H1 (cell line): ENCODE measurements around the gene HES4. TPM values are rescaled to one million over a fixed set of nuclear protein-coding genes. Genes with fewer than 3 reads are reported as not detected.

Experiments
- CTCF ChIA-PET: fragments of 300-600 bp; sonication (Branson Sonifier 250); formaldehyde crosslinking; loops from one replicate; lab custom pipeline; 2021; ENCODE audit not compliant: partially characterized antibody; lab: Charles Lee
- POLR2A ChIA-PET: fragments of 300-600 bp; sonication (Branson Sonifier 250); formaldehyde crosslinking; loops from one replicate; lab custom pipeline; 2021; ENCODE audit warnings: inconsistent platforms; ENCODE audit not compliant: partially characterized antibody; lab: Charles Lee
- DNase-seq, 2 experiments: peaks; one replicate each; pipeline versions ENCODE4 v3.0.0 to v3.0.0-alpha.2; 2010 to 2022; ENCODE audit warnings: low spot score in 2 of 2, low read depth in 1 of 2, mixed read lengths in 1 of 2
- FAIRE-seq: peaks from 2 replicates; lab custom pipeline; 2011; peaks lifted over from hg19 to GRCh38; lab: Jason Lieb, UNC
- H2AFZ ChIP-seq: 2 replicates; pipeline ENCODE4 v1.8.1; 2012; ENCODE audit warnings: low read length, inconsistent platforms
- H2AK5ac ChIP-seq: 2 replicates; pipeline ENCODE4 v1.6.1; 2013; ENCODE audit warnings: low read depth, low read length
- H2BK120ac ChIP-seq: replicated peaks from 2 replicates; pipeline ENCODE3; 2013; ENCODE audit warnings: low read depth, low read length, inconsistent platforms
- H2BK12ac ChIP-seq: 2 replicates; pipeline ENCODE4 v1.6.1; 2013; ENCODE audit warnings: low read depth, low read length
- H2BK15ac ChIP-seq: 2 replicates; pipeline ENCODE4 v1.6.1; 2013; ENCODE audit warnings: low read length
- H2BK20ac ChIP-seq: 2 replicates; pipeline ENCODE4 v1.6.1; 2013; ENCODE audit warnings: low read length
- H2BK5ac ChIP-seq: 2 replicates; pipeline ENCODE4 v1.6.1; 2013; ENCODE audit warnings: low read depth, low read length
- H3K14ac ChIP-seq: 2 replicates; pipeline ENCODE4 v1.6.1; 2013; ENCODE audit warnings: inconsistent platforms; ENCODE audit not compliant: insufficient read length
- H3K18ac ChIP-seq: 2 replicates; pipeline ENCODE4 v1.6.1; 2013; ENCODE audit warnings: low read length; ENCODE audit errors: extremely low read depth
- H3K23ac ChIP-seq: 2 replicates; pipeline ENCODE4 v1.6.1; 2013; ENCODE audit warnings: inconsistent platforms; ENCODE audit not compliant: insufficient read length
- H3K23me2 ChIP-seq: 2 replicates; pipeline ENCODE4 v1.6.1; 2013; ENCODE audit warnings: low read depth, low read length
- H3K27ac ChIP-seq: 2 replicates; pipeline ENCODE4 v1.6.1; 2011; ENCODE audit warnings: low read depth, low read length, inconsistent platforms
- H3K27me3 ChIP-seq, 4 experiments: replicated peaks in 1 of 4; 1 replicate in 1 of 4; 2 replicates in 3 of 4; pipeline versions ENCODE4 v1.6.1 to v1.8.1; 2011 to 2013; ENCODE audit warnings: low read length in 3 of 4, mild to moderate bottlenecking in 3 of 4, inconsistent platforms in 2 of 4, mixed read lengths in 2 of 4, moderate library complexity in 1 of 4; ENCODE audit not compliant: control insufficient read depth in 3 of 4, insufficient read depth in 3 of 4; ENCODE audit errors: extremely low read depth in 1 of 4
- H3K36me3 ChIP-seq, 4 experiments: 2 replicates each; pipeline versions ENCODE4 v1.6.1 to v1.8.1; 2011 to 2013; ENCODE audit warnings: mild to moderate bottlenecking in 4 of 4, low read length in 3 of 4, moderate library complexity in 2 of 4, control low read depth in 1 of 4, inconsistent platforms in 1 of 4; ENCODE audit not compliant: insufficient read depth in 4 of 4, control insufficient read depth in 2 of 4
- H3K4ac ChIP-seq: replicated peaks from 2 replicates; pipeline ENCODE3; 2013; ENCODE audit warnings: low read length, low read depth, mixed read lengths, inconsistent platforms; ENCODE audit not compliant: insufficient read length
- H3K4me1 ChIP-seq, 4 experiments: replicated peaks in 1 of 4; 1 replicate in 1 of 4; 2 replicates in 3 of 4; pipeline versions ENCODE4 v1.6.1 to v1.8.1; 2011 to 2013; ENCODE audit warnings: low read length in 3 of 4, inconsistent platforms in 2 of 4, mixed read lengths in 1 of 4; ENCODE audit not compliant: insufficient read depth in 4 of 4, control insufficient read depth in 3 of 4
- H3K4me2 ChIP-seq, 2 experiments: 2 replicates each; pipeline versions ENCODE4 v1.6.1 to v1.8.1; 2011 to 2013; ENCODE audit warnings: low read depth in 2 of 2, low read length in 2 of 2, control low read depth in 1 of 2, inconsistent platforms in 1 of 2, mild to moderate bottlenecking in 1 of 2; ENCODE audit not compliant: insufficient read depth in 1 of 2
- H3K4me3 ChIP-seq, 4 experiments: fragments of 200-600, 300-600 bp in 1 of 4; sonication (generic), shearing (Covaris generic), sonication (Bioruptor Twin) in 1 of 4; 2 replicates each; pipeline versions ENCODE4 v1.5.1 to v1.8.1; 2011 to 2016; ENCODE audit warnings: low read length in 4 of 4, low read depth in 3 of 4, control low read depth in 2 of 4, inconsistent platforms in 2 of 4, mild to moderate bottlenecking in 2 of 4, mixed read lengths in 1 of 4, moderate library complexity in 1 of 4; ENCODE audit not compliant: insufficient read depth in 2 of 4; ENCODE audit errors: extremely low read depth in 1 of 4
- H3K56ac ChIP-seq: replicated peaks from 2 replicates; pipeline ENCODE3; 2013; ENCODE audit warnings: low read depth, mild to moderate bottlenecking, mixed read lengths, low read length, inconsistent platforms; ENCODE audit not compliant: insufficient read length
- H3K79me1 ChIP-seq: 2 replicates; pipeline ENCODE4 v1.6.1; 2013; ENCODE audit warnings: low read depth, low read length, control low read depth
- H3K79me2 ChIP-seq, 2 experiments: 2 replicates each; pipeline versions ENCODE4 v1.6.1 to v1.8.1; 2012 to 2013; ENCODE audit warnings: low read length in 2 of 2, mild to moderate bottlenecking in 2 of 2, inconsistent platforms in 1 of 2; ENCODE audit not compliant: insufficient read depth in 2 of 2, control insufficient read depth in 1 of 2
- H3K9ac ChIP-seq, 4 experiments: replicated peaks in 1 of 4; 1 replicate in 1 of 4; 2 replicates in 3 of 4; pipeline versions ENCODE4 v1.6.1 to v1.8.1; 2011 to 2013; ENCODE audit warnings: low read depth in 3 of 4, low read length in 3 of 4, control low read depth in 2 of 4, mild to moderate bottlenecking in 2 of 4, moderate library complexity in 2 of 4, inconsistent platforms in 1 of 4; ENCODE audit errors: extremely low read depth in 1 of 4
- H3K9me3 ChIP-seq, 2 experiments: 2 replicates each; pipeline versions ENCODE4 v1.6.1 to v1.8.1; 2012 to 2013; ENCODE audit warnings: mild to moderate bottlenecking in 2 of 2, moderate library complexity in 2 of 2, control low read depth in 1 of 2, inconsistent platforms in 1 of 2, low read depth in 1 of 2, low read length in 1 of 2, mixed read lengths in 1 of 2; ENCODE audit not compliant: insufficient read depth in 2 of 2
- H4K20me1 ChIP-seq, 2 experiments: replicated peaks in 1 of 2; 2 replicates each; pipeline versions ENCODE3 to v1.8.1; 2011 to 2013; ENCODE audit warnings: inconsistent platforms in 2 of 2, low read length in 2 of 2, mild to moderate bottlenecking in 1 of 2; ENCODE audit not compliant: insufficient read depth in 2 of 2, control insufficient read depth in 1 of 2
- H4K5ac ChIP-seq: 2 replicates; pipeline ENCODE4 v1.6.1; 2013; ENCODE audit warnings: low read length, low read depth, mixed read lengths, inconsistent platforms; ENCODE audit not compliant: insufficient read length
- H4K8ac ChIP-seq: 2 replicates; pipeline ENCODE4 v1.8.0; 2013; ENCODE audit warnings: mild to moderate bottlenecking, moderate library complexity, low read length, inconsistent platforms; ENCODE audit not compliant: insufficient read depth; ENCODE audit errors: extremely low read depth
- H4K91ac ChIP-seq: replicated peaks from 2 replicates; pipeline ENCODE3; 2013; ENCODE audit warnings: low read length, mixed read lengths, inconsistent platforms; ENCODE audit not compliant: insufficient read length
- CEBPB ChIP-seq: IDR thresholded peaks from 2 replicates; pipeline ENCODE4 v1.6.1; 2012; ENCODE audit warnings: low read depth, low read length
- CREB1 ChIP-seq: IDR thresholded peaks from 2 replicates; pipeline ENCODE4 v1.6.1; 2012; ENCODE audit warnings: inconsistent platforms
- HDAC6 ChIP-seq: IDR thresholded peaks from one replicate; pipeline ENCODE4 v1.7.1; 2012; ENCODE audit warnings: low read depth, mild to moderate bottlenecking, inconsistent platforms, low read length, moderate library complexity
- WGBS, 2 experiments: shearing (Covaris generic) in 1 of 2; methylation state at CpG; one replicate each; pipeline versions ENCODE4 v1.1.6 to v1.1.7; 2013 to 2015; ENCODE audit warnings: low lambda C conversion rate in 2 of 2, mixed read lengths in 2 of 2, inconsistent platforms in 1 of 2, low coverage in 1 of 2, missing lambda C conversion rate in 1 of 2; ENCODE audit not compliant: insufficient replicate concordance in 2 of 2, insufficient coverage in 1 of 2, insufficient read length in 1 of 2; ENCODE audit errors: extremely low coverage in 1 of 2, missing lambda C conversion rate in 1 of 2; 5-methylcytosine and 5-hydroxymethylcytosine counted together
- polyA plus RNA-seq, 7 experiments: library from polyadenylated mRNA; depleted of rRNA in 3 of 7; stranded (reverse) in 5 of 7; unstranded in 2 of 7; fragments of >200 nt in 5 of 7; fragments of 200-250 nt in 2 of 7; gene quantifications; 1 replicate in 5 of 7; 2 replicates in 1 of 7; 4 replicates in 1 of 7; pipeline versions ENCODE4 v1.2.1 to v1.2.3, GENCODE V29; 2011 to 2013; ENCODE audit warnings: missing spikeins in 2 of 7, mixed read lengths in 2 of 7
- total RNA-seq: library from RNA; stranded (reverse); fragmentation: NEBNext Ultra II Directional; extraction: Animal tissue kit (Norgen Biotek cat#: 25700); gene quantifications from 2 replicates; pipeline ENCODE4 v1.2.1, GENCODE V29; 2021

HES4 gene
- total and polyA plus RNA-seq, 2 of the 8 experiments (the other 6 are each of a cell fraction or from before 2014, with no cell fraction given), result 2.8 to 3.5 TPM

DNA sequence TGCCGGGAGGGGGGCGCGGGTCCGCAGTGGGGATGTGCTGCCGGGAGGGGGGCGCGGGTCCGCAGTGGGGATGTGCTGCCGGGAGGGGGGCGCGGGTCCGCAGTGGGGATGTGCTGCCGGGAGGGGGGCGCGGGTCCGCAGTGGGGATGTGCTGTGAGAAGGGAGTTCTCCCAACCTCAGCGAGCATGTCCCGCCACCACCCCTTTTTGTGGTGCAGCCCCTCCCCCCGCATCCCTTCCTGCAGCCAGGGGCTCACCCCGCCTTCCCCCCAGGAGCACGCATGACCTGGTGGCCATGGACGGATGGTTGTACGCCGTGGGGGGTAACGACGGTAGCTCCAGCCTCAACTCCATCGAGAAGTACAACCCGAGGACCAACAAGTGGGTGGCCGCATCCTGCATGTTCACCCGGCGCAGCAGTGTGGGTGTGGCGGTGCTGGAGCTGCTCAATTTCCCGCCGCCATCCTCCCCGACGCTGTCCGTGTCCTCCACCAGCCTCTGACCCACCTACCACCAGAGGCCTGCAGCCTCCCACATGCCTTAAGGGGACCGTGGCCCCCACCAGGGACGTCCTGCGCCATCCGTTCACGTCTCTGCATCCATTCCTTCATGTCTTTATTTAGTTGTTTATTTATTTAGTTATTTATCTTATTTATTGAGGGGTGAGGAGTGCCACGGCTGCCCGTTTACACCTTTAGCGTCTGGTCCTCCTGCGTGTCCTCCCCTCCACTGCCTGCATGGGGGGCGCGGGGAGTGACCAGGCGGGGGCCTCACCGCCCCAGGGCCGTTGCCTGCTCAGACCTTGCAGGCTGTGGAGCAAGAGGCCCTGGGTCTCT lies 35.0 kb downstream of the HES4 start:
- H3K14ac ChIP-seq, result no peak overlapping the region
- peaks cover 0 to 9% (median 7%) of the 10 kb centered on the region in 4 experiments; a peak in 5 of 7 replicates for H3K4me1 ChIP-seq
- no peak overlapping the region for H3K4me3 ChIP-seq
- no peak overlapping the region for H2AFZ ChIP-seq
- TF ChIP-seq HDAC6 (no peak), CREB1 (no peak), CEBPB (no peak)
- H2AK5ac ChIP-seq, result no peak overlapping the region
- H2BK120ac ChIP-seq, result no peak overlapping the region
- DNase-seq (no peak), FAIRE-seq (no peak)
- no peak overlapping the region for H4K8ac ChIP-seq
- H3K36me3 ChIP-seq, result peaks cover 0 to 19% (median 10%) of the 10 kb centered on the region in 4 experiments; a peak in 7 of 8 replicates
- no peak overlapping the region for H2BK20ac ChIP-seq
- 89% methylated on average over 29 of the region's 51 CpGs; no CpG with 5 or more reads in 1 of the 2 experiments for WGBS, 2 experiments
- no peak overlapping the region for H2BK5ac ChIP-seq
- no peak overlapping the region for H4K91ac ChIP-seq
- no peak overlapping the region for H2BK12ac ChIP-seq
- H3K4me2 ChIP-seq, result no peak overlapping the region; a peak in 1 of 4 replicates
- H3K9ac ChIP-seq, result no peak overlapping the region
- no peak overlapping the region for H4K5ac ChIP-seq
- no peak overlapping the region for H3K23ac ChIP-seq
- no peaks in the 10 kb centered on the region; the same call in 1 of the 2 replicates for H3K79me1 ChIP-seq
- H3K27me3 ChIP-seq, result peaks cover 11 to 59% (median 49%) of the 10 kb centered on the region in 4 experiments
- H3K23me2 ChIP-seq, result peaks cover 12% of the 10 kb centered on the region; the same call in 1 of the 2 replicates
- H4K20me1 ChIP-seq, result peaks cover 0 to 36% of the 10 kb centered on the region in 2 experiments
- H3K9me3 ChIP-seq, result no peaks in the 10 kb centered on the region
- no peak overlapping the region for H3K18ac ChIP-seq
- CTCF ChIA-PET, result interaction anchor here (2.8 kb wide), 1 partner anchor 19 kb away, joined by 9 read pairs; no protein-coding TSS in a partner anchor
- H3K79me2 ChIP-seq, result peaks cover 0 to 3% of the 10 kb centered on the region in 2 experiments; a peak in 1 of 4 replicates
- POLR2A ChIA-PET, result interaction anchor here (0.7 kb wide), 1 partner anchor 23 kb away, joined by 5 read pairs; no protein-coding TSS in a partner anchor
- H3K4ac ChIP-seq, result no peak overlapping the region
- no peak overlapping the region for H2BK15ac ChIP-seq
- H3K56ac ChIP-seq, result no peak overlapping the region
- no peak overlapping the region for H3K27ac ChIP-seq
